SK-N-SH (cell line): ENCODE data around the gene GIGYF1. TPM values are rescaled to one million over a fixed set of nuclear protein-coding genes. Genes with fewer than 3 reads are reported as not detected.

Source experiments
- CTCF ChIA-PET: fragments of 300-600, 350-600 bp; formaldehyde crosslinking; extraction: SDS; loops from one replicate; lab custom pipeline; 2021; lab: Yijun Ruan, JAX
- POLR2A ChIA-PET: fragments of 350-600 bp; sonication (Branson Sonifier 250); formaldehyde crosslinking; extraction: SDS; loops from one replicate; lab custom pipeline; 2020; ENCODE audit warnings: antibody characterized with exemption, inconsistent platforms; lab: Yijun Ruan, JAX
- DNase-seq: peaks from one replicate; pipeline ENCODE4 v3.0.0; 2012
- H2AFZ ChIP-seq: fragments of 200-600 bp; sonication (generic); 2 replicates; pipeline ENCODE4 v1.8.1; 2016; ENCODE audit warnings: antibody characterized with exemption, mild to moderate bottlenecking, low read depth
- H3F3A ChIP-seq: fragments of 200-600 bp; sonication (generic); replicated peaks from 2 replicates; pipeline ENCODE3; 2016; ENCODE audit warnings: antibody characterized with exemption, mild to moderate bottlenecking; ENCODE audit not compliant: insufficient read depth
- H3K27ac ChIP-seq, 2 experiments: fragments of 200-500 bp in 1 of 2; fragments of 200-600 bp in 1 of 2; sonication (Bioruptor generic) in 1 of 2; sonication (generic), shearing (Covaris generic) in 1 of 2; 2 replicates each; pipeline versions ENCODE4 v1.5.1 to v1.6.1; 2014 to 2016; ENCODE audit warnings: low read depth in 2 of 2, inconsistent platforms in 1 of 2, low read length in 1 of 2, mild to moderate bottlenecking in 1 of 2, mixed read lengths in 1 of 2
- H3K27me3 ChIP-seq: fragments of 200-600 bp; sonication (generic), shearing (Covaris generic); 2 replicates; pipeline ENCODE4 v1.6.1; 2016; ENCODE audit warnings: mixed run types; ENCODE audit not compliant: insufficient read depth
- H3K36me3 ChIP-seq, 2 experiments: fragments of 200-500 bp in 1 of 2; fragments of 200-600 bp in 1 of 2; sonication (Bioruptor generic) in 1 of 2; sonication (generic) in 1 of 2; replicated peaks in 1 of 2; 2 replicates each; pipeline versions ENCODE3 to v1.5.1; 2014 to 2016; ENCODE audit warnings: low read length in 1 of 2, mild to moderate bottlenecking in 1 of 2; ENCODE audit not compliant: insufficient read depth in 2 of 2, control insufficient read depth in 1 of 2
- H3K4me1 ChIP-seq, 2 experiments: fragments of 200-500 bp in 1 of 2; fragments of 200-600 bp in 1 of 2; sonication (Bioruptor generic) in 1 of 2; sonication (generic), shearing (Covaris generic) in 1 of 2; 2 replicates each; pipeline versions ENCODE4 v1.5.1 to v1.6.1; 2014 to 2016; ENCODE audit warnings: low read depth in 1 of 2, low read length in 1 of 2, mixed run types in 1 of 2; ENCODE audit not compliant: insufficient read depth in 2 of 2, control insufficient read depth in 1 of 2
- H3K4me2 ChIP-seq: fragments of 200-600 bp; sonication (generic), shearing (Covaris generic); 2 replicates; pipeline ENCODE4 v1.6.1; 2017; ENCODE audit warnings: mixed run types
- H3K4me3 ChIP-seq, 2 experiments: fragments of 200-500 bp in 1 of 2; fragments of 200-600 bp in 1 of 2; sonication (Bioruptor generic) in 1 of 2; sonication (generic), shearing (Covaris generic) in 1 of 2; 2 replicates each; pipeline versions ENCODE4 v1.5.1 to v1.8.1; 2014 to 2016; ENCODE audit warnings: low read depth in 2 of 2, inconsistent platforms in 1 of 2, low read length in 1 of 2, mild to moderate bottlenecking in 1 of 2, mixed read lengths in 1 of 2, moderate library complexity in 1 of 2
- H3K79me2 ChIP-seq: fragments of 200-600 bp; sonication (generic); 2 replicates; pipeline ENCODE4 v1.8.1; 2017; ENCODE audit warnings: mild to moderate bottlenecking; ENCODE audit not compliant: insufficient read depth
- H3K9ac ChIP-seq: fragments of 200-600 bp; sonication (generic); 2 replicates; pipeline ENCODE4 v1.6.1; 2017; ENCODE audit warnings: mixed run types
- H3K9me2 ChIP-seq: fragments of 200-600 bp; sonication (generic); 2 replicates; pipeline ENCODE4 v1.6.1; 2017; ENCODE audit warnings: mixed run types
- H3K9me3 ChIP-seq: fragments of 200-600 bp; sonication (generic); 2 replicates; pipeline ENCODE4 v1.6.1; 2017; ENCODE audit warnings: mixed run types, mild to moderate bottlenecking, moderate library complexity
- H4K20me1 ChIP-seq: fragments of 200-600 bp; sonication (generic); 2 replicates; pipeline ENCODE4 v1.6.1; 2017; ENCODE audit warnings: mild to moderate bottlenecking, mixed run types; ENCODE audit not compliant: insufficient read depth
- EZH2phosphoT487 ChIP-seq: fragments of 200-600 bp; sonication (generic); IDR thresholded peaks from 2 replicates; pipeline ENCODE4 v1.6.1; 2017; ENCODE audit warnings: low read depth, mixed run types, mild to moderate bottlenecking, antibody characterized with exemption, moderate library complexity, borderline replicate concordance
- MEF2A ChIP-seq: IDR thresholded peaks from 2 replicates; pipeline ENCODE4 v1.4.0; 2012; ENCODE audit warnings: low read depth, borderline replicate concordance
- MXI1 ChIP-seq: IDR thresholded peaks from 2 replicates; pipeline ENCODE4 v1.6.1; 2012; ENCODE audit warnings: mild to moderate bottlenecking, low read depth, low read length, improper control_type of control experiment
- NFIC ChIP-seq: IDR thresholded peaks from 2 replicates; pipeline ENCODE4 v1.4.0; 2012; ENCODE audit warnings: borderline replicate concordance
- NRF1 ChIP-seq: IDR thresholded peaks from 2 replicates; pipeline ENCODE4 v1.6.1; 2012; ENCODE audit warnings: low read depth, mild to moderate bottlenecking, low read length
- POLR2AphosphoS5 ChIP-seq: IDR thresholded peaks from 2 replicates; pipeline ENCODE4 v1.6.1; 2012; ENCODE audit warnings: low read depth, low read length
- RCOR1 ChIP-seq: fragments of 150-350 bp; IDR thresholded peaks from 2 replicates; pipeline ENCODE4 v1.6.1; 2017; ENCODE audit warnings: antibody characterized with exemption, low read length
- RFX5 ChIP-seq: IDR thresholded peaks from 2 replicates; pipeline ENCODE4 v1.6.1; 2012; ENCODE audit warnings: mild to moderate bottlenecking, improper control_type of control experiment, low read length
- RXRA ChIP-seq: IDR thresholded peaks from 2 replicates; pipeline ENCODE4 v1.4.0; 2012; ENCODE audit warnings: low read depth, mild to moderate bottlenecking, borderline replicate concordance
- TAF1 ChIP-seq: IDR thresholded peaks from 2 replicates; pipeline ENCODE4 v1.6.1; 2012; ENCODE audit warnings: low read depth, mild to moderate bottlenecking, low read length, moderate library complexity, borderline replicate concordance
- YY1 ChIP-seq: IDR thresholded peaks from 2 replicates; pipeline ENCODE4 v1.4.0; 2012; ENCODE audit warnings: low read depth, mild to moderate bottlenecking
- WGBS: methylation state at CpG from one replicate; pipeline ENCODE4 v1.1.6; 2017; ENCODE audit warnings: low lambda C conversion rate; 5-methylcytosine and 5-hydroxymethylcytosine counted together
- polyA plus RNA-seq, 3 experiments: library from polyadenylated mRNA; depleted of rRNA; stranded (reverse); fragments of >200 nt; gene quantifications; 2 replicates each; pipeline ENCODE4 v1.2.3, GENCODE V29; 2012
- TF ChIP-seq, protein P1 (sequence below): fragments of 200-600 bp; sonication (generic); IDR thresholded peaks from 2 replicates; pipeline ENCODE4 v1.6.1; 2017; ENCODE audit warnings: antibody characterized with exemption, mild to moderate bottlenecking, moderate library complexity
- TF ChIP-seq, protein P2 (sequence below): IDR thresholded peaks from 2 replicates; pipeline ENCODE4 v1.4.0; 2012; ENCODE audit warnings: low read depth, borderline replicate concordance

Gene GIGYF1
- polyA plus RNA-seq, 1 of the 3 experiments (the other 2 are of a cell fraction), result 19.4 TPM

DNA sequence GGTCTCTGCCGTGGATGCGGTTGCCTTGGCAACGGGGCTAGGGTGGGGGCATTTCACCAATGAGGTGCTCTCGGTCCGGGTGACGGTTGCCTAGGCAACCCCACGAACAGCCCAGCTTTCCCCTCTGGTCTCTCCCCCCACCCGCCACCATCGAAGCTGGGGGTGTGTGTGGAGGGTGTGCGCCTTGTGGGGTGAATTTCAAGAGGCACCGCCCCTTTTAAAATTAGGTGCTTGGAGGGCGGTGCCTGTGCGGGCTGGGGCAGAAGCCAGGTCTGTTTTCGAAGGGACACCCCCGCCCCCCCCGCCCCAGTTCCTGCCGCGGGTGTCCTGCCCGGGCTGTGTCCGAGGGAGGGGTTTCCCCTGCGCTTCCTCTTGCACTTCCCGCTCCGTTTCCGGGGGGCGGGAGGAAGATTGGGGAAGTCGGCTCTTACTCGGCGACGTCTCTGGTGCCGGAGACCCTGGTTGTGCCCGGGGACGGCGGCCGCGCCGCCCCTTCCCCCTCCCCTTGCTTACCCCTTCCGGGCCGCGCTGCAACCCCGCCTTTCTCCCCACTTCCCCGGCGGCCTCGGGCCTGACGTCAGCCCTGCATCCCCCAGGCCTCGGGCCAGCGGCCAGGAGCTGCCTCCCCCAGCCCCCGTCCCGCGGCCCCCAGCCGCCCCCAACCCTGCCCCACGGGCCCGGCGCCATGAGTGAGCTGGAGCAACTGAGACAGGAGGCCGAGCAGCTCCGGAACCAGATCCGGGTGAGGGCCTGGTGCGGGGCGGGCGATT lies 18.3 kb downstream of the GIGYF1 start (continued):
- TF ChIP-seq, protein P1, sequence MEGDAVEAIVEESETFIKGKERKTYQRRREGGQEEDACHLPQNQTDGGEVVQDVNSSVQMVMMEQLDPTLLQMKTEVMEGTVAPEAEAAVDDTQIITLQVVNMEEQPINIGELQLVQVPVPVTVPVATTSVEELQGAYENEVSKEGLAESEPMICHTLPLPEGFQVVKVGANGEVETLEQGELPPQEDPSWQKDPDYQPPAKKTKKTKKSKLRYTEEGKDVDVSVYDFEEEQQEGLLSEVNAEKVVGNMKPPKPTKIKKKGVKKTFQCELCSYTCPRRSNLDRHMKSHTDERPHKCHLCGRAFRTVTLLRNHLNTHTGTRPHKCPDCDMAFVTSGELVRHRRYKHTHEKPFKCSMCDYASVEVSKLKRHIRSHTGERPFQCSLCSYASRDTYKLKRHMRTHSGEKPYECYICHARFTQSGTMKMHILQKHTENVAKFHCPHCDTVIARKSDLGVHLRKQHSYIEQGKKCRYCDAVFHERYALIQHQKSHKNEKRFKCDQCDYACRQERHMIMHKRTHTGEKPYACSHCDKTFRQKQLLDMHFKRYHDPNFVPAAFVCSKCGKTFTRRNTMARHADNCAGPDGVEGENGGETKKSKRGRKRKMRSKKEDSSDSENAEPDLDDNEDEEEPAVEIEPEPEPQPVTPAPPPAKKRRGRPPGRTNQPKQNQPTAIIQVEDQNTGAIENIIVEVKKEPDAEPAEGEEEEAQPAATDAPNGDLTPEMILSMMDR, result no peak
- TF ChIP-seq POLR2AphosphoS5 (no peak; the same call in 1 of the 2 replicates), YY1 (no peak), MXI1 (peak; percentile 64), RFX5 (0 out of 2 replicates have a peak, but pooled peaks have one; percentile 50), NRF1 (no peak), RCOR1 (no peak; the same call in 1 of the 2 replicates), RXRA (no peak; the same call in 1 of the 2 replicates), NFIC (peak; percentile 13; the same call in 1 of the 2 replicates)
- TF ChIP-seq, protein P2, sequence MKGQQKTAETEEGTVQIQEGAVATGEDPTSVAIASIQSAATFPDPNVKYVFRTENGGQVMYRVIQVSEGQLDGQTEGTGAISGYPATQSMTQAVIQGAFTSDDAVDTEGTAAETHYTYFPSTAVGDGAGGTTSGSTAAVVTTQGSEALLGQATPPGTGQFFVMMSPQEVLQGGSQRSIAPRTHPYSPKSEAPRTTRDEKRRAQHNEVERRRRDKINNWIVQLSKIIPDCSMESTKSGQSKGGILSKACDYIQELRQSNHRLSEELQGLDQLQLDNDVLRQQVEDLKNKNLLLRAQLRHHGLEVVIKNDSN, result no peak

DNA sequence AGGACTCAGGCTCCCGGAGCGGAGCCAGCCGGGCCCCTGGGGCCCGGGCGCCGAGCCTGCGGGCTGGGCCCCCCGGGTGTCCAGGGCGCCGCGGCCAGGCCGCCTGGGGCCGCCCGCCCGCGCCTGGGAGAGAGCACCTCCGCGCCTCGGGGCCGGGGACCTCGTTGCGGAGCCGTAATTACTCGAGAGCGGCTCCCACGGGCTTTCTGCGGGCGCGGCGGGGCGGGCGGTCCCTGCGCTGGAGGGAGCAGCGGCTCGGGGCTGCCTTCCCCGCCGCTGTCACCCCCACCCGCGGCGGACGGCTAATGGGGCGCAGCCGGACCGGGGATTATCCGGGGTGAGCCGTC lies 19.0 kb downstream of the GIGYF1 start:
- H3K9me2 ChIP-seq, result no peaks in the 10 kb centered on the region
- H3K4me3 ChIP-seq, result peak overlapping the region; percentile 83 to 98
- peaks cover 0 to 35% of the 10 kb centered on the region in 2 experiments; a peak in 1 of 4 replicates for H3K4me1 ChIP-seq
- H3K9ac ChIP-seq, result peak overlapping the region; percentile 87
- peak overlapping the region; percentile 95 for H3K4me2 ChIP-seq
- peaks cover 41% of the 10 kb centered on the region for H3F3A ChIP-seq
- TF ChIP-seq MEF2A, result no peak
- no peak for TF ChIP-seq EZH2phosphoT487
- TF ChIP-seq TAF1, result 0 out of 2 replicates have a peak, but pooled peaks have one; percentile 17
- peaks cover 44% of the 10 kb centered on the region for H4K20me1 ChIP-seq
- peaks cover 23 to 34% of the 10 kb centered on the region in 2 experiments for H3K36me3 ChIP-seq
- POLR2A ChIA-PET, result interaction anchor here (0.8 to 6.3 kb wide), 5 partner anchors 8 to 73 kb away, joined by 3 to 23 read pairs (median 5); partner anchors contain the start of genes ACTL6B, MOSPD3 and PCOLCE
- DNase-seq, result peak; percentile 63
- H2AFZ ChIP-seq, result no peak overlapping the region
- CTCF ChIA-PET, result interaction anchor here (1.1 to 10.5 kb wide), 7 partner anchors 18 to 194 kb away, joined by 3 to 227 read pairs (median 5); partner anchors contain the start of genes GIGYF1 and POP7
- H3K27ac ChIP-seq, result peak overlapping the region; percentile 66 to 90; a peak in 3 of 4 replicates
- H3K27me3 ChIP-seq, result no peaks in the 10 kb centered on the region
- H3K79me2 ChIP-seq, result peaks cover 49% of the 10 kb centered on the region
- WGBS, result no CpG with 5 or more reads among the region's 46 CpGs
- H3K9me3 ChIP-seq, result no peaks in the 10 kb centered on the region
